ENCODE measurements around the gene PGBD1. TPM values are rescaled to one million over a fixed set of nuclear protein-coding genes. Genes with fewer than 3 reads are reported as not detected.

Gene PGBD1
- total and polyA plus RNA-seq, 10 of the 15 experiments (the other 5 are each of a cell fraction or from before 2014, with no cell fraction given), result 1.9 to 4.9 (median 3.8) TPM

GRCh38 chr6:28345201-28345600 lies 63.8 kb downstream of the PGBD1 start:
- H3K36me3 ChIP-seq (ENCODE audit: control insufficient read depth in 2 of 2, insufficient read depth in 2 of 2, low read length in 1 of 2), result no peaks in the 10 kb centered on the region
- no peak for ATAC-seq
- TF ChIP-seq MTA2 (IDR thresholded peaks at IDR 0.05; ENCODE audit: low read depth) (no peak), MEF2A (IDR thresholded peaks at IDR 0.05; ENCODE audit: insufficient read depth, low read depth, low read length) (no peak), FOS (IDR thresholded peaks at IDR 0.05; ENCODE audit: borderline replicate concordance, extremely low read depth, insufficient read length) (no peak), ZNF274 (IDR thresholded peaks at IDR 0.05; ENCODE audit: insufficient read depth, insufficient read length) (no peak), SIN3A (IDR thresholded peaks at IDR 0.05; ENCODE audit: low read depth, low read length) (no peak), ZBTB40 (IDR thresholded peaks at IDR 0.05; ENCODE audit: borderline replicate concordance) (no peak), PAX5 (IDR thresholded peaks at IDR 0.05; ENCODE audit: borderline replicate concordance, low read depth, low read length) (no peak), PKNOX1 (IDR thresholded peaks at IDR 0.05) (no peak), NR2F1 (conservative IDR thresholded peaks at IDR 0.05) (no peak), FOXK2 (IDR thresholded peaks at IDR 0.05) (no peak), SREBF1 (IDR thresholded peaks at IDR 0.05; ENCODE audit: low read length) (no peak), ZBTB33 (IDR thresholded peaks at IDR 0.05) (no peak), ZBED1 (IDR thresholded peaks at IDR 0.05; ENCODE audit: borderline replicate concordance) (no peak)
- CTCF ChIA-PET, result interaction anchor here (0.7 kb wide), 1 partner anchor 124 kb away, joined by 3 read pairs; no protein-coding TSS in a partner anchor
- SMC1A ChIA-PET (ENCODE audit: uncharacterized antibody, unreplicated experiment), result no interaction called here
- no peaks in the 10 kb centered on the region for H3K4me1 ChIP-seq (ENCODE audit: control insufficient read depth, insufficient read depth, low read length)
- in situ Hi-C loops (cut with MboI), result loop anchor here (25.0 kb wide), 1 partner anchor 1683 kb away; the partner anchor contains the start of gene ZNF322
- no peak for DNase-seq (ENCODE audit: low read depth, low spot score)
- H3K4me2 ChIP-seq (ENCODE audit: control insufficient read depth, insufficient read depth), result no peak overlapping the region
- no peak overlapping the region for H3K4me3 ChIP-seq
- no peak for FAIRE-seq
- intact Hi-C loops (cut with micrococcal nuclease; ENCODE audit: unreplicated experiment), result loop anchor here (5.0 kb wide), 1 partner anchor 63 kb away; the partner anchor contains the start of gene PGBD1
- RAD21 ChIA-PET (ENCODE audit: unreplicated experiment), result no interaction called here
- BruUV-seq (replicated peaks), result no TSS peak
- WGBS (ENCODE audit: insufficient coverage, insufficient replicate concordance, low lambda C conversion rate, missing lambda C conversion rate), result 76% methylated on average over 1 of the region's 1 CpG
- H3K9ac ChIP-seq (ENCODE audit: control insufficient read depth, insufficient read depth, low read length), result no peak overlapping the region
- no peak overlapping the region for H3K27ac ChIP-seq (ENCODE audit: control insufficient read depth, insufficient read depth)
- H2AFZ ChIP-seq (ENCODE audit: control insufficient read depth, low read depth, low read length), result no peak overlapping the region
- POLR2A ChIA-PET, result interaction anchor here (0.7 to 1.1 kb wide), 2 partner anchors 10 to 156 kb away, joined by 4 read pairs; no protein-coding TSS in a partner anchor
- no peaks in the 10 kb centered on the region for H4K20me1 ChIP-seq (ENCODE audit: control insufficient read depth, insufficient read depth)
- peaks cover 8% of the 10 kb centered on the region; the same call in 2 of the 3 replicates for H3K9me3 ChIP-seq (replicated peaks; ENCODE audit: control insufficient read depth, insufficient read depth, low read length)
- no peaks in the 10 kb centered on the region for H3K27me3 ChIP-seq (replicated peaks in 1 of 2; ENCODE audit: control insufficient read depth in 2 of 2, insufficient read depth in 2 of 2, low read length in 1 of 2)
- peaks cover 3% of the 10 kb centered on the region for H3K79me2 ChIP-seq (ENCODE audit: control insufficient read depth, insufficient read depth, low read length)
